HepG2 (cell line): ENCODE data around the gene SRSF3. TPM values are rescaled to one million over a fixed set of nuclear protein-coding genes. Genes with fewer than 3 reads are reported as not detected.

Source experiments
- BRCA1 ChIP-seq: sonication (generic); formaldehyde crosslinking; IDR thresholded peaks from 2 replicates; pipeline ENCODE4 v1.4.0; 2020; ENCODE audit warnings: missing genetic modification reagents
- BRD4 ChIP-seq: sonication (generic); formaldehyde crosslinking; IDR thresholded peaks from 2 replicates; pipeline ENCODE4 v1.4.0; 2020; ENCODE audit warnings: missing genetic modification reagents
- CENPT ChIP-seq: sonication (generic); formaldehyde crosslinking; IDR thresholded peaks from 2 replicates; pipeline ENCODE4 v1.8.0; 2022; ENCODE audit warnings: low read depth, mild to moderate bottlenecking, moderate library complexity, missing genetic modification reagents
- HMG20A ChIP-seq: IDR thresholded peaks from 2 replicates; pipeline ENCODE4 v1.6.1; 2016; ENCODE audit warnings: borderline replicate concordance
- KDM5B ChIP-seq: sonication (generic); formaldehyde crosslinking; IDR thresholded peaks from 2 replicates; pipeline ENCODE4 v1.4.0; 2020; ENCODE audit warnings: missing genetic modification reagents, mild to moderate bottlenecking, borderline replicate concordance
- MATR3 ChIP-seq: sonication (generic); formaldehyde crosslinking; IDR thresholded peaks from 2 replicates; pipeline ENCODE4 v1.4.0; 2020; ENCODE audit warnings: missing genetic modification reagents
- MXI1 ChIP-seq: IDR thresholded peaks from 3 replicates; pipeline ENCODE4 v1.6.1; 2012; ENCODE audit warnings: low read depth, low read length, inconsistent platforms, borderline replicate concordance
- MYNN ChIP-seq: sonication (generic); formaldehyde crosslinking; IDR thresholded peaks from 2 replicates; pipeline ENCODE4 v1.4.0; 2020; ENCODE audit warnings: mild to moderate bottlenecking, low read depth, missing genetic modification reagents
- NFIB ChIP-seq: sonication (generic); formaldehyde crosslinking; IDR thresholded peaks from 2 replicates; pipeline ENCODE4 v1.9.0; 2021; ENCODE audit warnings: missing genetic modification reagents, mild to moderate bottlenecking, borderline replicate concordance
- RFXANK ChIP-seq: IDR thresholded peaks from 2 replicates; pipeline ENCODE4 v1.6.1; 2016
- SOX5 ChIP-seq: IDR thresholded peaks from 2 replicates; pipeline ENCODE4 v1.6.1; 2016; ENCODE audit warnings: borderline replicate concordance
- TEAD3 ChIP-seq: optimal IDR thresholded peaks from 2 replicates; pipeline ENCODE3; 2016; ENCODE audit warnings: borderline replicate concordance
- ZKSCAN8 ChIP-seq: IDR thresholded peaks from 2 replicates; pipeline ENCODE4 v1.6.1; 2016; ENCODE audit warnings: borderline replicate concordance, missing genetic modification reagents, missing compliant biosample characterization
- ZNF230 ChIP-seq: sonication (generic); formaldehyde crosslinking; IDR thresholded peaks from 2 replicates; pipeline ENCODE4 v1.4.0; 2020; ENCODE audit warnings: mild to moderate bottlenecking, missing genetic modification reagents
- ZNF337 ChIP-seq: sonication (generic); formaldehyde crosslinking; IDR thresholded peaks from 2 replicates; pipeline ENCODE4 v1.5.1; 2020; ENCODE audit warnings: missing genetic modification reagents, low read depth, mild to moderate bottlenecking, borderline replicate concordance
- ZNF777 ChIP-seq: sonication (generic); formaldehyde crosslinking; IDR thresholded peaks from 2 replicates; pipeline ENCODE4 v1.4.0; 2020; ENCODE audit warnings: missing genetic modification reagents
- ZSCAN21 ChIP-seq: sonication (generic); formaldehyde crosslinking; IDR thresholded peaks from 2 replicates; pipeline ENCODE4 v1.8.0; 2022; ENCODE audit warnings: mild to moderate bottlenecking, missing genetic modification reagents, moderate library complexity, borderline replicate concordance
- ZSCAN22 ChIP-seq: sonication (generic); formaldehyde crosslinking; IDR thresholded peaks from 2 replicates; pipeline ENCODE4 v1.4.0; 2020; ENCODE audit warnings: mild to moderate bottlenecking, missing genetic modification reagents
- polyA plus RNA-seq, 8 experiments: library from polyadenylated mRNA; depleted of rRNA in 3 of 8; stranded (reverse) in 7 of 8; unstranded in 1 of 8; fragments of >200 nt; fragmentation: Illumina TruSeq in 4 of 8; extraction: Trizol in 4 of 8; gene quantifications; 2 replicates each; pipeline versions ENCODE4 v1.2.1 to v1.2.3, GENCODE V29; 2011 to 2016; ENCODE audit warnings: low read depth in 4 of 8, missing spikeins in 1 of 8, mixed read lengths in 1 of 8; ENCODE audit not compliant: insufficient read depth in 1 of 8
- total RNA-seq, 5 experiments: library from RNA; depleted of rRNA; stranded (reverse); fragments of >200 nt; fragmentation: Illumina TruSeq; extraction: Trizol; gene quantifications; 2 replicates each; pipeline ENCODE4 v1.2.3, GENCODE V29; 2016; ENCODE audit warnings: low read depth in 1 of 5
- TF ChIP-seq, protein P1 (sequence below): sonication (generic); formaldehyde crosslinking; IDR thresholded peaks from 2 replicates; pipeline ENCODE4 v1.8.0; 2022; ENCODE audit warnings: mild to moderate bottlenecking, missing genetic modification reagents
- TF ChIP-seq, protein P2 (sequence below): sonication (generic); formaldehyde crosslinking; IDR thresholded peaks from 2 replicates; pipeline ENCODE4 v1.4.0; 2020; ENCODE audit warnings: mild to moderate bottlenecking, missing genetic modification reagents
- TF ChIP-seq, protein P3 (sequence below): sonication (generic); formaldehyde crosslinking; IDR thresholded peaks from 2 replicates; pipeline ENCODE4 v1.4.0; 2020; ENCODE audit warnings: missing genetic modification reagents, borderline replicate concordance

SRSF3 gene
- total and polyA plus RNA-seq, 2 of the 13 experiments (the other 11 are each of a cell fraction or from before 2014, with no cell fraction given): 206 to 684 TPM

DNA sequence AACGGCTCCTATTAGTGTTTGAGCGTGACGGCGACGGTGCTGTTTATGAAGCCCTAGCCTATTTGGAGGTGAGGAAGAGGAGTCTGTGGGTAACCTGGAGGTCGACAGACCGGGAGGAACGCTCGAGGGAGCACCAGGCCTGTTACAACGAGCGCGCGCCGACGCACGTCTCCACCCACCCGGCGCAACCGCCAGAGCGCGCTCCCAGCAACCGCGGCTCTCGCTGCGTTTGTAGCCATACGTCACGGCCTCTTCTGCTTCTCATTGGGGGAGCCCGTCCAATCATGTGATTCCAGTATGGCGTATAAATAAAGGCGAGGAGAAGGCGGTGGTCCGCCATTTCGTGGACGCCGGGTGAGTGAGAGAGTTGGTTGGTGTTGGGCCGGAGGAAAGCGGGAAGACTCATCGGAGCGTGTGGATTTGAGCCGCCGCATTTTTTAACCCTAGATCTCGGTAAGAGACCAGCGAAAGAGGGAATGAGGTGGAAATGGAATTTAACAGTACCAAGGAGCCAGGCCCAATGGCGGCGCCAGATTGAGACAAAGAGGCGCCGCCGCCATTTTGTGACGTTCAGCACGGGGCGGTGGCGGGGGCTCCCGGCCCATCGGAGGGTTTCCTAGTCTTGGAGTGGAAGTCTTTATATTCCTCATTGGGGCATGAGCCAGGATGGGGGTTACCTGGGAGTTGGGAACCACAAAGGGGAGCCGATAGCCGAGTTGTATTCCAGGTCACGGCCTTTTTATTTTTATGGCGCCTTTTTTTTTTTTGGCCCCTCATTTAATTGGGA lies at the start of gene SRSF3 (continued):
- TF ChIP-seq, protein P1, sequence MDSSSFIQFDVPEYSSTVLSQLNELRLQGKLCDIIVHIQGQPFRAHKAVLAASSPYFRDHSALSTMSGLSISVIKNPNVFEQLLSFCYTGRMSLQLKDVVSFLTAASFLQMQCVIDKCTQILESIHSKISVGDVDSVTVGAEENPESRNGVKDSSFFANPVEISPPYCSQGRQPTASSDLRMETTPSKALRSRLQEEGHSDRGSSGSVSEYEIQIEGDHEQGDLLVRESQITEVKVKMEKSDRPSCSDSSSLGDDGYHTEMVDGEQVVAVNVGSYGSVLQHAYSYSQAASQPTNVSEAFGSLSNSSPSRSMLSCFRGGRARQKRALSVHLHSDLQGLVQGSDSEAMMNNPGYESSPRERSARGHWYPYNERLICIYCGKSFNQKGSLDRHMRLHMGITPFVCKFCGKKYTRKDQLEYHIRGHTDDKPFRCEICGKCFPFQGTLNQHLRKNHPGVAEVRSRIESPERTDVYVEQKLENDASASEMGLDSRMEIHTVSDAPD (CRISPR knock-in tag): peak; percentile 88
- peak; percentile 93 for TF ChIP-seq MXI1
- TF ChIP-seq ZNF777 (CRISPR knock-in tag): no peak
- TF ChIP-seq MYNN (CRISPR knock-in tag): no peak
- peak; percentile 91; the same call in 1 of the 2 replicates for TF ChIP-seq BRD4 (CRISPR knock-in tag)
- no peak; the same call in 1 of the 2 replicates for TF ChIP-seq BRCA1 (CRISPR knock-in tag)
- peak; percentile 36; the same call in 1 of the 2 replicates for TF ChIP-seq ZNF337 (CRISPR knock-in tag)
- TF ChIP-seq ZSCAN21 (CRISPR knock-in tag): peak; percentile 84
- TF ChIP-seq, protein P2, sequence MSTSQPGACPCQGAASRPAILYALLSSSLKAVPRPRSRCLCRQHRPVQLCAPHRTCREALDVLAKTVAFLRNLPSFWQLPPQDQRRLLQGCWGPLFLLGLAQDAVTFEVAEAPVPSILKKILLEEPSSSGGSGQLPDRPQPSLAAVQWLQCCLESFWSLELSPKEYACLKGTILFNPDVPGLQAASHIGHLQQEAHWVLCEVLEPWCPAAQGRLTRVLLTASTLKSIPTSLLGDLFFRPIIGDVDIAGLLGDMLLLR: no peak
- peak; percentile 94 for TF ChIP-seq ZKSCAN8
- TF ChIP-seq SOX5 (CRISPR knock-in tag): peak; percentile 71; the same call in 1 of the 2 replicates
- peak; percentile 21; the same call in 1 of the 2 replicates for TF ChIP-seq HMG20A (CRISPR knock-in tag)
- peak; percentile 42 for TF ChIP-seq TEAD3 (CRISPR knock-in tag)
- TF ChIP-seq MATR3 (CRISPR knock-in tag): no peak
- TF ChIP-seq NFIB (CRISPR knock-in tag): no peak
- peak; percentile 28; the same call in 1 of the 2 replicates for TF ChIP-seq ZSCAN22 (CRISPR knock-in tag)
- TF ChIP-seq RFXANK (CRISPR knock-in tag): peak; percentile 98
- TF ChIP-seq ZNF230 (CRISPR knock-in tag): no peak; the same call in 1 of the 2 replicates
- TF ChIP-seq, protein P3, sequence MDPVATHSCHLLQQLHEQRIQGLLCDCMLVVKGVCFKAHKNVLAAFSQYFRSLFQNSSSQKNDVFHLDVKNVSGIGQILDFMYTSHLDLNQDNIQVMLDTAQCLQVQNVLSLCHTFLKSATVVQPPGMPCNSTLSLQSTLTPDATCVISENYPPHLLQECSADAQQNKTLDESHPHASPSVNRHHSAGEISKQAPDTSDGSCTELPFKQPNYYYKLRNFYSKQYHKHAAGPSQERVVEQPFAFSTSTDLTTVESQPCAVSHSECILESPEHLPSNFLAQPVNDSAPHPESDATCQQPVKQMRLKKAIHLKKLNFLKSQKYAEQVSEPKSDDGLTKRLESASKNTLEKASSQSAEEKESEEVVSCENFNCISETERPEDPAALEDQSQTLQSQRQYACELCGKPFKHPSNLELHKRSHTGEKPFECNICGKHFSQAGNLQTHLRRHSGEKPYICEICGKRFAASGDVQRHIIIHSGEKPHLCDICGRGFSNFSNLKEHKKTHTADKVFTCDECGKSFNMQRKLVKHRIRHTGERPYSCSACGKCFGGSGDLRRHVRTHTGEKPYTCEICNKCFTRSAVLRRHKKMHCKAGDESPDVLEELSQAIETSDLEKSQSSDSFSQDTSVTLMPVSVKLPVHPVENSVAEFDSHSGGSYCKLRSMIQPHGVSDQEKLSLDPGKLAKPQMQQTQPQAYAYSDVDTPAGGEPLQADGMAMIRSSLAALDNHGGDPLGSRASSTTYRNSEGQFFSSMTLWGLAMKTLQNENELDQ (CRISPR knock-in tag): peak; percentile 85; the same call in 1 of the 2 replicates
- peak; percentile 85 for TF ChIP-seq KDM5B
- TF ChIP-seq CENPT (CRISPR knock-in tag): no peak
